ENCODE measurements around the gene PRPF40B. TPM values are rescaled to one million over a fixed set of nuclear protein-coding genes. Genes with fewer than 3 reads are reported as not detected.

PRPF40B gene
- total and polyA plus RNA-seq, 2 of the 13 experiments (the other 11 are each of a cell fraction or from before 2014, with no cell fraction given), result 5.0 to 7.8 TPM

DNA sequence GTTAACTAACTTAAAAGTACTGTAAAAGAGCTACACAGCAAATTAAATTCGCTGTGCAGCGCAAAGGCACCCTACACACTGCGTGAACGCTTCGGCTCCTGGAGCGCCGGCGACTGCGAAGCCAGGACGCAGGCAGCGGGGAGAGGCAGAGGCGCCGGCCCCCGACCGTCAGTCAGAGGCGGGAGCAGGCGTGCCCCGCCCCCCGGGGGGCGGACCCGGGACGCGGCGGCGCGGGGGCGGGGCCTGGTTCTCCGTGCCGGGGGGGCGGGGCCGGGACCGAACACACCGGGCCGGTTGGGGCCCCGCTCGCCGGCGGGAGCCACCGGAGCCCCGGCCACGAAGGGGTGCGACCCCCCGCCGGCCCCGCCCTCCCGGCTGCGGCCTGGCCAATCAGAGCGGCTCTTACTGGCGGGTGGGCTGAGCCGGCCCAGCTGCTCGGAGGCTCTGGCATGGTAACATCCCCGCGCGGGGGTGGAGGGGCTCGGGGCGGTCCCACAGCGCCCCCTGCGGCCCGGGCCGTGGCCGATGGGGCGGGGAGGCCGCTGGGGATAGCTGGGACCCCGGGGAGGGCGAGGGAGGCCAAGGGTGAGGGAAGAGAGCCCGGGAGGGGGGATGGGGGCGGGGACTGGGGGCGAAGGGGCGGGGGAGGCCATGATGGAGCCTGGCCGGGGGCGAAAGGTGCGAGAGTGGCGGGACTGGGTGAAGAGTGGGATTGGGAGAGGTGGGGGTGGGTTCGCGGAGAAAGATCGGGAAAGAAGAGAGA is at the start of gene PRPF40B (continued):
- TF ChIP-seq, protein P1, sequence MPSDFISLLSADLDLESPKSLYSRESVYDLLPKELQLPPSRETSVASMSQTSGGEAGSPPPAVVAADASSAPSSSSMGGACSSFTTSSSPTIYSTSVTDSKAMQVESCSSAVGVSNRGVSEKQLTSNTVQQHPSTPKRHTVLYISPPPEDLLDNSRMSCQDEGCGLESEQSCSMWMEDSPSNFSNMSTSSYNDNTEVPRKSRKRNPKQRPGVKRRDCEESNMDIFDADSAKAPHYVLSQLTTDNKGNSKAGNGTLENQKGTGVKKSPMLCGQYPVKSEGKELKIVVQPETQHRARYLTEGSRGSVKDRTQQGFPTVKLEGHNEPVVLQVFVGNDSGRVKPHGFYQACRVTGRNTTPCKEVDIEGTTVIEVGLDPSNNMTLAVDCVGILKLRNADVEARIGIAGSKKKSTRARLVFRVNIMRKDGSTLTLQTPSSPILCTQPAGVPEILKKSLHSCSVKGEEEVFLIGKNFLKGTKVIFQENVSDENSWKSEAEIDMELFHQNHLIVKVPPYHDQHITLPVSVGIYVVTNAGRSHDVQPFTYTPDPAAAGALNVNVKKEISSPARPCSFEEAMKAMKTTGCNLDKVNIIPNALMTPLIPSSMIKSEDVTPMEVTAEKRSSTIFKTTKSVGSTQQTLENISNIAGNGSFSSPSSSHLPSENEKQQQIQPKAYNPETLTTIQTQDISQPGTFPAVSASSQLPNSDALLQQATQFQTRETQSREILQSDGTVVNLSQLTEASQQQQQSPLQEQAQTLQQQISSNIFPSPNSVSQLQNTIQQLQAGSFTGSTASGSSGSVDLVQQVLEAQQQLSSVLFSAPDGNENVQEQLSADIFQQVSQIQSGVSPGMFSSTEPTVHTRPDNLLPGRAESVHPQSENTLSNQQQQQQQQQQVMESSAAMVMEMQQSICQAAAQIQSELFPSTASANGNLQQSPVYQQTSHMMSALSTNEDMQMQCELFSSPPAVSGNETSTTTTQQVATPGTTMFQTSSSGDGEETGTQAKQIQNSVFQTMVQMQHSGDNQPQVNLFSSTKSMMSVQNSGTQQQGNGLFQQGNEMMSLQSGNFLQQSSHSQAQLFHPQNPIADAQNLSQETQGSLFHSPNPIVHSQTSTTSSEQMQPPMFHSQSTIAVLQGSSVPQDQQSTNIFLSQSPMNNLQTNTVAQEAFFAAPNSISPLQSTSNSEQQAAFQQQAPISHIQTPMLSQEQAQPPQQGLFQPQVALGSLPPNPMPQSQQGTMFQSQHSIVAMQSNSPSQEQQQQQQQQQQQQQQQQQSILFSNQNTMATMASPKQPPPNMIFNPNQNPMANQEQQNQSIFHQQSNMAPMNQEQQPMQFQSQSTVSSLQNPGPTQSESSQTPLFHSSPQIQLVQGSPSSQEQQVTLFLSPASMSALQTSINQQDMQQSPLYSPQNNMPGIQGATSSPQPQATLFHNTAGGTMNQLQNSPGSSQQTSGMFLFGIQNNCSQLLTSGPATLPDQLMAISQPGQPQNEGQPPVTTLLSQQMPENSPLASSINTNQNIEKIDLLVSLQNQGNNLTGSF (CRISPR knock-in tag; IDR thresholded peaks at IDR 0.05), result no peak
- TF ChIP-seq ARID3A (IDR thresholded peaks at IDR 0.05; ENCODE audit: low read depth, low read length), result no peak
- no peak for TF ChIP-seq FIP1L1 (IDR thresholded peaks at IDR 0.05; ENCODE audit: borderline replicate concordance, insufficient read depth, low read depth, low read length)
- TF ChIP-seq FOXP4 (CRISPR knock-in tag; IDR thresholded peaks at IDR 0.05), result 0 out of 2 replicates have a peak, but pooled peaks have one; percentile 9
- no peak for TF ChIP-seq KLF15 (CRISPR knock-in tag; IDR thresholded peaks at IDR 0.05; ENCODE audit: borderline replicate concordance)
- TF ChIP-seq PHF21A (CRISPR knock-in tag; IDR thresholded peaks at IDR 0.05), result peak; percentile 13; the same call in 1 of the 2 replicates
- TF ChIP-seq, protein P2, sequence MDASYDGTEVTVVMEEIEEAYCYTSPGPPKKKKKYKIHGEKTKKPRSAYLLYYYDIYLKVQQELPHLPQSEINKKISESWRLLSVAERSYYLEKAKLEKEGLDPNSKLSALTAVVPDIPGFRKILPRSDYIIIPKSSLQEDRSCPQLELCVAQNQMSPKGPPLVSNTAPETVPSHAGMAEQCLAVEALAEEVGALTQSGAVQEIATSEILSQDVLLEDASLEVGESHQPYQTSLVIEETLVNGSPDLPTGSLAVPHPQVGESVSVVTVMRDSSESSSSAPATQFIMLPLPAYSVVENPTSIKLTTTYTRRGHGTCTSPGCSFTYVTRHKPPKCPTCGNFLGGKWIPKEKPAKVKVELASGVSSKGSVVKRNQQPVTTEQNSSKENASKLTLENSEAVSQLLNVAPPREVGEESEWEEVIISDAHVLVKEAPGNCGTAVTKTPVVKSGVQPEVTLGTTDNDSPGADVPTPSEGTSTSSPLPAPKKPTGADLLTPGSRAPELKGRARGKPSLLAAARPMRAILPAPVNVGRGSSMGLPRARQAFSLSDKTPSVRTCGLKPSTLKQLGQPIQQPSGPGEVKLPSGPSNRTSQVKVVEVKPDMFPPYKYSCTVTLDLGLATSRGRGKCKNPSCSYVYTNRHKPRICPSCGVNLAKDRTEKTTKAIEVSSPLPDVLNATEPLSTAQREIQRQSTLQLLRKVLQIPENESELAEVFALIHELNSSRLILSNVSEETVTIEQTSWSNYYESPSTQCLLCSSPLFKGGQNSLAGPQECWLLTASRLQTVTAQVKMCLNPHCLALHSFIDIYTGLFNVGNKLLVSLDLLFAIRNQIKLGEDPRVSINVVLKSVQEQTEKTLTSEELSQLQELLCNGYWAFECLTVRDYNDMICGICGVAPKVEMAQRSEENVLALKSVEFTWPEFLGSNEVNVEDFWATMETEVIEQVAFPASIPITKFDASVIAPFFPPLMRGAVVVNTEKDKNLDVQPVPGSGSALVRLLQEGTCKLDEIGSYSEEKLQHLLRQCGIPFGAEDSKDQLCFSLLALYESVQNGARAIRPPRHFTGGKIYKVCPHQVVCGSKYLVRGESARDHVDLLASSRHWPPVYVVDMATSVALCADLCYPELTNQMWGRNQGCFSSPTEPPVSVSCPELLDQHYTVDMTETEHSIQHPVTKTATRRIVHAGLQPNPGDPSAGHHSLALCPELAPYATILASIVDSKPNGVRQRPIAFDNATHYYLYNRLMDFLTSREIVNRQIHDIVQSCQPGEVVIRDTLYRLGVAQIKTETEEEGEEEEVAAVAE (CRISPR knock-in tag; IDR thresholded peaks at IDR 0.05; ENCODE audit: borderline replicate concordance), result peak; percentile 99
- TF ChIP-seq RXRB (CRISPR knock-in tag; IDR thresholded peaks at IDR 0.05; ENCODE audit: borderline replicate concordance), result no peak; the same call in 1 of the 2 replicates
- TF ChIP-seq SIX1 (CRISPR knock-in tag; IDR thresholded peaks at IDR 0.05; ENCODE audit: borderline replicate concordance), result no peak
- no peak for TF ChIP-seq DR1 (CRISPR knock-in tag; IDR thresholded peaks at IDR 0.05)
- TF ChIP-seq MEIS2 (CRISPR knock-in tag; IDR thresholded peaks at IDR 0.05), result no peak
- TF ChIP-seq HNRNPH1 (optimal IDR thresholded peaks at IDR 0.05; ENCODE audit: low read depth, low read length), result no peak
- peak; percentile 61 for TF ChIP-seq MAX (IDR thresholded peaks at IDR 0.05)
- TF ChIP-seq PRMT3 (CRISPR knock-in tag; IDR thresholded peaks at IDR 0.05; ENCODE audit: borderline replicate concordance, low read depth), result no peak

Data from HepG2 (cell line).